ENCODE data around the gene SMPDL3A.
"Not testable (repeated sequence)": the region's sequence is repeated elsewhere in the genome, so short reads cannot be mapped to it uniquely, and the experiment has no call there.

SMPDL3A gene, protein sequence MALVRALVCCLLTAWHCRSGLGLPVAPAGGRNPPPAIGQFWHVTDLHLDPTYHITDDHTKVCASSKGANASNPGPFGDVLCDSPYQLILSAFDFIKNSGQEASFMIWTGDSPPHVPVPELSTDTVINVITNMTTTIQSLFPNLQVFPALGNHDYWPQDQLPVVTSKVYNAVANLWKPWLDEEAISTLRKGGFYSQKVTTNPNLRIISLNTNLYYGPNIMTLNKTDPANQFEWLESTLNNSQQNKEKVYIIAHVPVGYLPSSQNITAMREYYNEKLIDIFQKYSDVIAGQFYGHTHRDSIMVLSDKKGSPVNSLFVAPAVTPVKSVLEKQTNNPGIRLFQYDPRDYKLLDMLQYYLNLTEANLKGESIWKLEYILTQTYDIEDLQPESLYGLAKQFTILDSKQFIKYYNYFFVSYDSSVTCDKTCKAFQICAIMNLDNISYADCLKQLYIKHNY

DNA sequence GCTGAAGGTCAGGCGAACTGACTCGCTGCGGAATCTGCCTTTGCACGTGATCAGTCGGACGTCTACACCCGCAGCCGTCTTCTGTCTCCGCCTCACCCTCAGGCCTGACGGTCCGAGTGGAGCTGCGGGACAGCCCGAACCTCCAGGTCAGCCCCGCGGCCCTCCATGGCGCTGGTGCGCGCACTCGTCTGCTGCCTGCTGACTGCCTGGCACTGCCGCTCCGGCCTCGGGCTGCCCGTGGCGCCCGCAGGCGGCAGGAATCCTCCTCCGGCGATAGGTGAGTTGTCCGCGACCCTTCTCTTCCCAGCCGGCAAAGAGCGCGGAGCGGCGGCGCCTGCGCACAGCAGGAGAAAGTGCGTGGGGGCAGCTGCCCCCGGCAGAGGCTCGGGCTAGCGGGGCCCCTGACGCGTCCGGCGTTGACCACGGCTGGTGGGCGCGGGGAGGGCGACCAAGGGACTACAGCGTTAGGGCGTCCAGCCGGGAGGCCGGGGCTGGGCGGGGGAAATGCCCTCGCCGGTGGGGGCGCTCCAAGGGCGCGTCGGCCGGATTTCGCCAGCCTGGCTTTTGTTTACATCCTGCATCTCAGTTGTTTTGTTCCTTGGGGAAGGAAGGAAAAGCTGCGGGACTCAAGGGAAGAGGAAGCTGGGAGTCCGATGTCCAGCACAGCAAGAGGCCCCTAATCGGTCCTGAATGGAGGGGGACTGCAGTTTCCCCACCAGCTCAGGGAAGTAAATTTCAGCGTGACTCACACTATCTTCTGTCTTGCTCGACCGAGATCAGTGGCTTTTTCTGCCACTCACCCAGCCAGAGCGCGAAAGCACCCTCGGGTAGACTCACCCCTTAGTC, at the start of gene SMPDL3A:
TSS of gene SMPDL3A (plus strand) at position 77 of the 846 bp plus-strand sequence. CDS start at position 166, 89 bp downstream.
- in situ Hi-C loops (cut with MboI; ENCODE audit: low sequenced_read_pairs): no loop called here

DNA sequence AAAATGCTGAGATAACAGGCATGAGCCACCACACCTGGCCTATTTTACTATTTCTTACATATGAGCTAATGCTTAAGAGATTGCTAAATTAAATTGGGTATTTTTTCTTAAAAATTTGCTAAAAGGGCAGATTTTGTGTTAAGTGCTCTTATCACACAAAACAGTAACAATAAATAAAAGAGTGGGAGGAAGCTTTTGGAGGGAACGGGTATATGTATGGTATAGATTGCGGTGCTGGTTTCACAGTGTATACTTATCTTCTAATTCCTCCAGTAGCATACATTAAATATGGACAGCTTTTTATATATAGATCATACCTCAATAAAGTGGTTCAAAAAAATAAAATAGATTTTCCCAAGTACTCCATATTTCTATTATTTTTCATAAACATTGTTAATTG, 49.0 kb upstream of the SMPDL3A start:
- in situ Hi-C loops (cut with MboI; ENCODE audit: low sequenced_read_pairs): no loop called here

DNA sequence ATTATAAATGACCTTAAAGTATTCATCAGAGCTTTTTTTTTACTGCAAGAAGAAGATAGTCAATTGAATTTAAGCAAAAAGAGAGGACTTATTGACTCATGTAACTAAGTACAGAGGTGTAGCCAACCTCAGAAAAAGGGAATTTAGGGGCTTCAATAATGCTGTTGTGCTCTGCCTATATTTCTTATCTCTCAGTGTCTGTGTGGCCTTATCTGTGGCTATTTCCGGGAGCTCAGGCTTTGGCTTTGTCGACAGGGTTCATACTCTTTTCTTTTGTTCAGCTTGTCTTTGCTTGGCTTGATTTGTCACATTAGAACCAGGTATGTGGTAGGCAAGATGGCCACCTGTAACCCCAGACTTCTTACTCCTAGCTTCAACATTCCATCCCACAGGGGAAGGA, 48.1 kb upstream of the SMPDL3A start:
- in situ Hi-C loops (cut with MboI; ENCODE audit: low sequenced_read_pairs): no loop called here

DNA sequence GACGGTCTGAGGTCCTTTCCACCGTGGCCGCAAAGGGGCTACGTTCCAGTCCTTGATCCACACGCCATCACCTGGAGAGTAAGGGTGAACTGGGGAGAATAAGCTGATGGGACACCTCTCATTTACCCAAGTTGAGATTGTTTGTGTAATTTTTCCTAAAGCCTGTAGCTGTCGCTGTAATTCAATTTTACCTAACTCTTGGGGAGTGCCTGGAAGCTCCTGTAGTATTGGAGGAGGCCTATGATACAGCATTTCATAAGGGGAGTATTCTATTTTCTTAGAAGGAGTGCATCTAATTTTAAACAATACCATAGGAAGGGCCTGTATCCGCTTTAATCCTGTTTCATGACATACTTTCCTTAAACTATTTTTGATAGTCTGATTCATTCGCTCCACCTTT, 44.8 kb upstream of the SMPDL3A start:
- in situ Hi-C loops (cut with MboI; ENCODE audit: low sequenced_read_pairs): not testable (repeated sequence)

DNA sequence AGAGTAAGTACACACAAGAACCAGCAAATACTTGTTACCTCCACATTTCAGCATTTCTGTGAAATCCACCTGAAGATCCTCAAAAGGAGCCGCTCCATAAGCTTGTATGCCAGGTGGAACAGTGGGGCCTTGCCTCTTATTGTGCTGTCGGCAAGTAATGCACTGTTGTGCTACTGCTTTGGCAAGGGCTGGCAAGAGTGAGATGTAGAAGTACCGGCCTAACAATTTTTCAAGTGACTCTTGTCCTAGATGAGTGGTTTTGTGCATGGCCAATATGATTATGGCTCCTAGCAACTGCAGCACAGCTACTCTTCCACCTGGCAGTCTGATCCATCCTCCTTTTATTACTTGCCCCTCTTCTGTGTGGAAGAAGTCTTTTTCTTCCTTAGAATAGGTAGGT, 44.2 kb upstream of the SMPDL3A start:
- in situ Hi-C loops (cut with MboI; ENCODE audit: low sequenced_read_pairs): not testable (repeated sequence)

DNA sequence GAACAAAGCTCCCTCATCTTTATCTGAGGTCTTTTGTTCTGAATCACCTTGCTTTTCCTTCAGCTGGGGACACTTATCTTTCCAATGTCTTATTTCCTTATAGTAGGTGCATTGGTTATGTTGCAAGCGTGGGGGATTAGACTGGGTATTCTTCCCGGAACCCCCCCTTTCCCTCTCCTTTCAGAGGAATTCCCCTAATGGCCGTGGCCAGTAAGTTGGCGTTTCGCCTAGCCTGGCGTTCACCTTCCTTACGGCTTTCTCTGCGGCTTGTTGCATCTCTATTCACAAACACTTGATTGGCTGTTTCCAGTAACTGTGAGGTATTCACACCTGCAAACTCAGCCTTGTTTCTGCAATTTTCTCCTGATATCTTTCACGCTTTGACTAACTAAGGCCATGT, 42.4 kb upstream of the SMPDL3A start:
- in situ Hi-C loops (cut with MboI; ENCODE audit: low sequenced_read_pairs): no loop called here

DNA sequence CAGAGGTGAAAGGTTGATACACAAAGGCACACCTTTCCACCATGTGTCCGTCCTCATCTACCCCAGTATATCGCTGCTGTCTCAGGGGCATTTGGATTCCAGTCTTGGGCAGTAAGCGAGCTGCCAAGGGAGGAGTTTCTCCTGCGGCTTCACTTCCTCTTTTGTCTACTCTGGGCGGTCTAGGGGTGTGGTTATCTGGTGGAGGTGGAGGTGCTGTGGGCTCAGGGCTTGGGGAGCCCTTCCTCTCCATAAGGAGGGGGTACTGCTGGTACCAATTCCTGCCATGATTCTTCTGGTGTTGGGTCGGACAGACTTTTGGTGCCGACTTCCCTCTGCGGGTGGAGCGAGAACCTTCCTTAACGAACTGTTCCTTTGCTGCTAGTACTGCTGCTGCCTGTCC, 41.5 kb upstream of the SMPDL3A start:
- in situ Hi-C loops (cut with MboI; ENCODE audit: low sequenced_read_pairs): no loop called here

DNA sequence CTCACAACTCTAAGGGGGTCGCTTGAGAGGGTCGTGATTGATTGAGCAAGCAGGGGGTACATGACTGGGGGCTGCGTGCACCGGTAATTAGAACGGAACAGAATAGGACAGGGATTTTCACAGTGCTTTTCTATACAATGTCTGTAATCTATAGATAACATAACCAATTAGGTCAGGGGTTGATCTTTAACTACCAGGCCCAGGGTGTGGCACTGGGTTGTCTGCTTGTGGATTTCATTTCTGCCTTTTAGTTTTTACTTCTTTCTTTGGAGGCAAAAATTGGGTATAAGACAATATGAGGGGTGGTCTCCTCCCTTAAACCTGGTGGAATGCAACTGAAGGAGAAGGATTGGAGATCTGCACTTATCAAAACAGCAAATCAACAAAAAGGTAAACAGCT, 40.1 kb upstream of the SMPDL3A start:
- in situ Hi-C loops (cut with MboI; ENCODE audit: low sequenced_read_pairs): not testable (repeated sequence)

DNA sequence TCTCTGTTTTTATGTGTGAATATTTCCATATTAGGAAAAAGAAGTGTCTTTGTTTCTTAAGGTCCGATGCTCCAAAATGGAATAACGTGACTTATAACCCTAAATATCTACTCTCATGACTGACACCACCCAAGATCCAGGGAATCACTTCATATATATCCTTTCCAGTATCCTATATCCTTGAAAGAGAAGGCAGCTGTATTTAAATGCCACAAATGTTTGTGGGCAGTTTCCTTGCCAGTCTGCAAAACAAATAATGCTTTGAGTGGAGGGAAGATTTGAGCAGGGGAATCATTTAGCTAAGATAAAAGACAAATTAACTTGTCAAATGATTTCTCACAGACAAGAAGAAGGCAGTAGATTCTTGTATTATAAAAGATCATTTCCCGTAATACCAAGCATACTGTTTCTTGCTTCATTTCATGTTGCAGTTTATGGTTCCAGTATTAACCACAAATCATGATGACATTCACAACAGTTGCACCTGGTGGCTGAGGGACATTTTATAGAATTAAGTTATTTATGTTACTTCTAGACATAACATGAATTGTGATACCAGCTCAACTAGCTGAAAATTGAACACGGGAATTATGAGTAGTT, 39.5 kb upstream of the SMPDL3A start:
- in situ Hi-C loops (cut with MboI; ENCODE audit: low sequenced_read_pairs): no loop called here

DNA sequence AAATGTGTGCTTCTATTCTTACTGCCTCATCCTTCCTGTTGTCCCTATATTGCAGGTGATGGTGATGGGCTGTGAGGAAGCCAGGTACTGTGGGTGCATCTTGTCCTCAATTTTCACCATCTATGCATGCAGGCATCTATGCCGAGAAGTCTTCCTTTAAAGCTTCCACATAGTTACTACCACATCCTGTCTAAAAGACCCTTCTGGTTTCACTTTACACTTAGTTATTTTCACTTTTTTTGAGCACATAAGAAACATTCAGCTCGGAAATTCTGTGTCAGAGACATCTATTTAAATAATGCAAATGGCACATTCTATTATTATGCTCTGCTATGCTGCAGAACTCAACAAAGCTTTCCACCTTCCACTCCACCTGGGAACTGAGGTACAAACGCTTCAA, 37.7 kb upstream of the SMPDL3A start:
- in situ Hi-C loops (cut with MboI; ENCODE audit: low sequenced_read_pairs): no loop called here

DNA sequence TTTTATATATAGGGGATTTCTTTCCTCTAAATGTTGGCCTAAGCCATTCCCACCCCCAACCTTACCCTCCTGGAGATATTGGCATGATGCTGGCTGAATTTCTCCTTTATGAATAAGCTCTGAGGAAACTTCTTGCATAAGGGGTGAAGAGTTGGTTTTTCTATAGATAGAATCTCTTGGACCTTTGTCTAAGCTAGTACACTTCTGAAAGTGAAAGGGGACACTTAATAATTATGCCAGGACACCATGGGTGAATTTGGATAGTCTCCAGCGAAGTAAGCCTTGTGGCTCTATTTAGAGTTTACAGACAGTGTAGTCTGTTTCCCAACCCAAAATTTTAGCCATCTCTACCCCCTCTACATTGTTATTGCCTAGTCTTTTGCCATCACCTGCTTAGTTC, 36.6 kb upstream of the SMPDL3A start:
- in situ Hi-C loops (cut with MboI; ENCODE audit: low sequenced_read_pairs): no loop called here

DNA sequence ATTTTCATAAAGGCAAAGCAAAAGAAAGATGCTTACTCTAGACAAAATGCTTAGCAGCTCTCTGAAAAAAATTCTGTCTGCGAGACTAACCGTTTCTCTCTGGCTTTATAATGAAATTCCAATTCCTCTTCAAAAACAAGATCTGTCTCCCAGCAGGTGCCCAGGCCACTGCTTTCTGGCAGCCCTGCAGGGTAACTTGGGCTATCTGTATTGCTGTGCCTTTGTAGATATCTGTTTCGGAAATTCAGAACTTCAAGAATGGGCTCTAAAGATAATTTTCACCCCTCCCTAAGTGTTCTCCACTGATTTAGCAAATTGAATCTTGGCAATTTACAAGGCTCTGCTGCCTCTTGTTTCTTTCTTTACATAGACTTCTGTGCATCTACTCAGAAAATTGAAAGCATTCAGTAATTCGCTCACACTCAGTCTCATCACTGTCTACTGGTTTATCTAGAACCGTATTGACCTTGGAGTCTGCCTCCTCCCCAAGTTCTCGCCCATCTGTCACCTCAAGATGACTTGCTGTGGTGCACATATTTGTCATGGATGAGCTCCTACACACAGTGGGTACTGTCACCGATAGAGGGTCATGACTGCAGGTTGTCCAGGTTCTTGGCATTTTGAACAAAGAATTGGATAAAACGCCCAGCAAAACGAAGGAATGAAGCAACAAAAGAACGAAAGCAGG, 35.9 kb upstream of the SMPDL3A start:
- in situ Hi-C loops (cut with MboI; ENCODE audit: low sequenced_read_pairs): no loop called here

DNA sequence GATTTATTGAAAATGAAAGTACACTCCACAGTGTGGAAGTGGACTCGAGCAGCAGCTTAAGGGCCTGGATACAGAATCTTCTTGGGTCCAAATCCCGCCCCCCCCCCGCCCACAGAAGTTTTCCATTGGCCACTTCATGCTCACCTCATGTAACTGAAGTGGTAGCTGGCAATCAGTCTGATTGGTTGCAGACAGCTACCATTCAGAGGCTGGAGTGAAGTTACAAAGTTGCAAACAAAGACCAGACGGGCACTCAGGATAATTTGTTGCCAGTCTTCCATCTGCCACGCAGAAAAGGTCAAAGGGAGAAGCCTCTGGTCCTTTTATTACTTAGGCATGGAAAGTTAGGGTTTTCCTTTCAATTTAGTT, 35.4 kb upstream of the SMPDL3A start:
- in situ Hi-C loops (cut with MboI; ENCODE audit: low sequenced_read_pairs): no loop called here

DNA sequence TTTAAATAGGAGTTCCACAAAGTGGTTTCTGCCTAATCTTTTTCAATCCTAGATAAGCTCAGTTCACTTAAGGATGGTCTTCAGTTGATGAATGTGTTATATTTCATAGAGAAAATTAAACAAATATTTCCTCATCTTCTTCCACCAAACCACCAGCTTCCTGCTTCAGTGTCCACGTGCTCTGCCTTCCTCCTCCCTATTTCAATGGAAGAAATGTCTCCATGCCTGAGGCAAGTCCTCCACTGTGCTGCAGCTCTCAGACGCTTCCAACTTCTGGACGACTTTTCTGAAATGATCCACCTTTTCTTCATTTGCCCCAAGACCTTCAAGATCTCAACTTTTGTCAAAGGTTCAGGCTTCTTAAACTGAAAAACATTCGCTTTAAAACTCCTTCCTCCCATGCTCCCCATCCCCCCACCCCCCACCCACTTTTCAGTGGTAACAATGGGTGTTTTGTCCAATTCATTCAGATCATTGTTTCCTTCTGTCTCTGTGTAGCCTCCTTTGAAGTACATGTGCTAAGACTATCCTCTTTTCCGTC, 34.8 kb upstream of the SMPDL3A start:
- in situ Hi-C loops (cut with MboI; ENCODE audit: low sequenced_read_pairs): no loop called here

DNA sequence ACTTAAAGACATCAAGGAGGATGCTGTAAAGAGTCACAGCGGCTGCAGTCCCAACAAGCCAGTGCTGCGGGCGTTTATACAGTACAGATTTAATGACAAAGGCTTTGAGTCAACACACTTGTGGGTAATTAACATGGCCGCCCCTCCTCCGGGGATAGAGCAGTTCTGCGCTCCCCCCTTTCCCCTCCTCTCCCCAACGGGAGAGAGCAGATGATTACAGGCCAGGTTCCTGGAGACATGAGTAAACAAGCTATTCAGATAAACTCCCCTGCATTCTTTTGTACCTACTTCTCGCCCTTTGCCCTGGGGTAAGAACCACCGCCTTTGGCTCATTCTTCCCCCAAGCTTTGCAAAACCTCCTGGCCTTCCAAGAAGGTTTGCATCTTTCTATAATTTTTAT, 33.2 kb upstream of the SMPDL3A start:
- in situ Hi-C loops (cut with MboI; ENCODE audit: low sequenced_read_pairs): no loop called here

DNA sequence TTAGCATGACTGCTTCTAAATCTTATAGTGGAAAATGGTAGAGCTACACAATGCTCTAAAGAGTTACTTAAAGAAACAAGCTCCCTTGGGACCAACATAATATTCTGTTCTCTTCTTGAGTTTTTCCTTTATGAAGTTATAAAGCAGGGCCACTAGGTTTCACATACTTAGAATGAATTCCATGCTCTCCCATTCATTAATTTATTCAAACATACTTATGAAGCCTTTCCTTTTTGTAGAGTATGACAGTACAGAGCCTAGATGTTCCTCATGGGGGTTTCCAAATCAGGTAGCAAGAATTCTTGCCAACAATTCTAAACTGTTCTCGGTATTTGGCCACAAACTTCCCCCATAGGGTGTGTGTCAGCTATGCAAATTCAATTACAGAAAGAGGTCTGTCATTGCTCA, 30.1 kb upstream of the SMPDL3A start:
- in situ Hi-C loops (cut with MboI; ENCODE audit: low sequenced_read_pairs): no loop called here

DNA sequence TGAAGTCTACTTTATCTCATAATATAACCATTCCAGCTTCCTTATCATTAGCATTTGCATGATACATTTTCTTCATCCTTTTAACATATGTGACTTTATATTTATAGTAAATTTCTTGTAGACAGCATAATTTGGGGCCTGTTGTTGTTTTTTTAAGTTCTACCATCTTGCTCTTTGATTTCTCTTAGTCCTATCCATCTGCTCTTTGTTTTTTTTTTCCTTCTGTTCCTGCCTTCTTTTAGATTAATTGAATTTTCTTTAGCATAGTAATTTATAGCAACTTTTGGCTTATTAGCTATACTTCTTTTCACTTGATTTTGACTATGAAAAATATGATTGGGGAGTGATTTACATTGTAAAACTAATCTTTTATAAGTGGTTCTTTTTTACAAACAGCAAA, 28.7 kb upstream of the SMPDL3A start:
- in situ Hi-C loops (cut with MboI; ENCODE audit: low sequenced_read_pairs): no loop called here

DNA sequence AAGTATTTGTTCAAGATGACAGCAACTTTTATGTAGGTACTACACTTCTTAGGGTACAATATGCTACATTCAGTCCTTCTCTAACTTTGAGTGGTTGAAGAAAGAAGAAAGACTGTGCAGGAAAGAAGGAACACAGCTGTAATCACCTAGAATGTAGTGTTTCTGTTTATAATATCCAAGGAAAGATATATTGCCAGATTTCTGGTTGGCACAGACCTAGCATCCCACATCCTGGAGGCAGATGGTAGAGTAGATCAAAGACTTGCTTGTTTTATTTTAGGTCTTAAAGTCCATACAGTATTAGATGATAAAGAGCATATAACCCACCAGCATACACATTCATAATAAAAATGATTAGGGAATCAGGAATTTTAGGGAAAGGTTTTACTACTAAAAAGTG, 22.8 kb upstream of the SMPDL3A start:
- in situ Hi-C loops (cut with MboI; ENCODE audit: low sequenced_read_pairs): no loop called here

DNA sequence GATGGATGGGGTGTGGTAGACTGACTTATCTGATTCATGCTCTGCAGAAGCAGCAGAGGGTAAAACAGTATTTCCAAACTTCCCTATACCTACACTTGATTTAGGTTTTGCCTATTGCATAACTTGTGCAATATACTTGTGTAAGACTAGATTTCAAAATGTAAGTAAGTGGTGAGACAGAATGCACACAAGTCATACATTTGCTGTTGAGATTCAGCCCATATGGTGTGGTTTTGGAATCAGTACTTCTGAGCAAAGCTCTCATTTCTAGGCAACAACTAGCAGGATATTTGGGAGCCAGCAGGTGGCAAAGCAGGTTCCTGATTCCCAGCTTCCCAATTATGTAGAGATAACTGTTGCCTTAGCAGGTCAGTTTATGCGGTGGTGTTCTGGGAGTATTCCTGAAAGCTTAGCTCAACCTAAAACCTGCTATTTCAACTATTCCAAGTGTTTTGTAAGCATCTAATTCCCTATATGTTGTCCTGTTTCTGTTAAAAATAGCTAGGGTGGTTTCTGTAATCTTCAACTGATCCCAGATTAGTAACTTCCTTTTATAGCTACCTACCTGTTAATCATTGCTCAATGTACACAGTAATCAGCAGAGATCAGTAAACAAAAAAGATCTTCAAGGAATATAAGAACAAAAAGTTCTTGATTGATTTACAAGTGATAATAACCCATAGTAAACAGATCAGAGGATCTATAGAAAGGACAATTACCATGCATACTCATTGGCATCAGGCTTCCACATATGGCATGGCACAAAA, 18.0 kb upstream of the SMPDL3A start:
- in situ Hi-C loops (cut with MboI; ENCODE audit: low sequenced_read_pairs): no loop called here
